NCI-H2227 (cell line): ENCODE measurements around the gene LEAP2.
A peak's percentile ranks its signal among the peaks of the same experiment; 100 is the strongest.

Source experiments
- DNase-seq: peaks from one replicate; lab custom pipeline; 2025; ENCODE audit not compliant: unreplicated experiment; lab: John Stamatoyannopoulos, UW

The LEAP2 gene

DNA sequence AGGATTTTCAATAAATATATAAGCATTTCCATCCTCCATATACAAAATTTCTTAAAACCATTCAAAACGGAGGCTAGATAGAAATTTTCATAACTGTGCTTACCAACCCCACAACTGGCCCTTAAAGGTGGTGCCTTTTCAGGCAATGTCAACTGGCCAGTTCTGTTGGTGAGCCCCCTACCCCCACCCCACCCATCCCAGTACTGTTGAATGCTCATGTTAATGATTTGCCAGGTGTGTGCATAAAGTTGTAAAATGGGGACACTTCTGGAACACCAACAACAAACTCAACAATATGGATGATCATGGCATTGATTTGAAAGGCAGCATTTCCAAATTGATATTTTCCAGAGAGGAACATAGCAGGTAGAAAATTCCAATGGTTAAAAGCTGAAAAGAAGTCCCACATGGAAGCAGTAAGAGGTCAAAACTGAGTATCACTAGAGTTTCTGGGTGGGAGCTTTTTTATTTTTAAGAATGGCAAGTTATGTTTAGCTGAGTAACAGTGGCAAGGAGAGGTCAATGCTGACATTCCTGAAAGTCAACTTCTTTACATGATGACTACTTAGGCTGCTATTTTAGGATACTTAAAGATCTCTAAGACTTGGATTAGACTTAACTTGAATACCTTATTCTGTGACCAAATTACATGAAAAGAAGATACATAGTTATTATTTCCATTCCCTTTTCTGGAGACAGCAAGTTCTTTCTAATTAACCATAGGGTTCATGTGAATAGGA lies 2.7 kb downstream of the LEAP2 start:
- DNase-seq = no peak

- DNase-seq = no peak
These were observed 4.0 kb downstream of the LEAP2 start for GRCh38 chr5:132877466-132877865.

DNA sequence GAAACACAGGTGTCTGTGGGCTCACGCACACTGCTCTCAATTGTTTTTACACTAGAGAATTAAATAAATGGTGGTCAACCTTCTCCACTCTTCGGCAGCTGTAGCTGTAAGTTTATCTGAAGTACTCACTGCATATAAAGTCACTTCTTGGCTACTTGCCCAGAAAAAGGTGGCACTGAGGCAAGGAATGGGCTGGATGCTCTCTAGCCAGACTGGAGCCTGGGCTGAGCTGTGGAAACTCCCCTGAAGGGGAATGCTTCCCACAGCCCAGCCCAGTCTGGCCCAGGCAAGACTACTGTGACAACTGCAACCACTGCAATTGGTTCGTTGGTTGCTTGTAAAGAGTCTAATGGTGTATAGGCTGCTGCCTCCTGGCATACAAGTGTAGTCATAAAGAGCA lies 4.5 kb downstream of the LEAP2 start:
- no peak for DNase-seq

DNA sequence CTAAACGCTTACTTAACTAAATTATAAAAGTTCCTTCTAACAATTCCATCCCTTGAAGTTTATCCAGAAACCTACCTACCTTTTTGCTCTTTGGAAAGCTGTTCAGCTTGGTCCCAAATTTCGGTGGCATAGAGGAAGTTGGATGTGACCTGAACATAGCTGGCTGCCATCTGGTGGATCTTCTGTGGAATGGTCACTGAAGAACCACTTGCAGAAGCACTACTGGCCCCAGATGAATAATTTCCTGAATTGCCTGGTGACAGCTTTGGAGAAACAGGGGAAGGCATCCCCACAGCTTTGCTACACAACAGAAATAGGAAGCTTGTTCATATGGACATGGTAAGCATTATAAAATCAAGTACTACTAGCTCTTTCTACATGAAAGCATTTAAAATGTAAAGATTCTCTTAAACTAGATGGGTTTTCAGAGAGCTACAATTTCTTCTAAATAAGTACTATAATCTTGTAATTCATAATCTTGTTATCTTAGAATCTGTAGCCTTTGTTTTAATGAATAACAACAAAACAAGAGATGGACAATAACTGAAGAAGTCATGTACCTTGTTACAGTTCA lies 9.9 kb downstream of the LEAP2 start:
- DNase-seq = peak; percentile 56

DNA sequence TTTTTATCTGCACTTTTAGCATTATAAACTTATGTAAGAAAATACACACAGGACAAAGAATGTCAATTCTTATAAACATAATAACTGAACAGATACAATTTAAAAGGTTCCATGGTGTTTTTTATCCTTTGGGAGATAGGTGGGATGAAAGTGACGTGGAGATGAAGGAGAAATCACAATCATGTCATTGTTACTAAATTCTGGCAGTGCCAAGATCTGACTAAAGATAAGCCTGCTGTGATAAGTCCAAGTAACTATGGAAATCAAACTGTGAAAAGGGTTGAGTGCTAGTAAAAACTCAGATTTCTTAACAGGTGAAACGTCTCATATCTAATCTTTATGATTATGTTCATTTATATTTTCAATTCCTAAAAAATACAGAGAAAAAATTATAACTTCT lies 11.1 kb downstream of the LEAP2 start:
- no peak for DNase-seq

GRCh38 chr5:132886064-132886823 lies 12.8 kb downstream of the LEAP2 start:
- no peak for DNase-seq

DNA sequence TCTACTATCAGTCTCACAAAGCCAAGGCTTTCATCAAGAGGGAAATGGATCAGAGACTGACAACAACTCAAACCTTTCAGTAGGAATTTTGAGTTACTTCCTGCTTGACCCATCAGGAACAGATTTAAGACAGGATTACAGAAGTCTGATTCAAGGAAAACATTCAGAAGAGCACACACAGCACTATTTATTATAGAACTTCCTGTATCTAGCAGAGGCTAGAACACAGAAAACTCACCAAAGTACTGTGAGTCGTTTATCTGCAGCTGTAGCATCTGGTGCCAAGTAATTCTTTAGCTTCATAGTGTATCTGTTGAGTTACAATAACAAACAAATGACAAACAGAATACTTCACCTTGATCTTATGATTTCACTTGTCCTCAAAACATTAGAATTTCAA lies 13.8 kb downstream of the LEAP2 start:
- DNase-seq = no peak

GRCh38 chr5:132889501-132889900 lies 16.0 kb downstream of the LEAP2 start:
- DNase-seq = no peak

DNA sequence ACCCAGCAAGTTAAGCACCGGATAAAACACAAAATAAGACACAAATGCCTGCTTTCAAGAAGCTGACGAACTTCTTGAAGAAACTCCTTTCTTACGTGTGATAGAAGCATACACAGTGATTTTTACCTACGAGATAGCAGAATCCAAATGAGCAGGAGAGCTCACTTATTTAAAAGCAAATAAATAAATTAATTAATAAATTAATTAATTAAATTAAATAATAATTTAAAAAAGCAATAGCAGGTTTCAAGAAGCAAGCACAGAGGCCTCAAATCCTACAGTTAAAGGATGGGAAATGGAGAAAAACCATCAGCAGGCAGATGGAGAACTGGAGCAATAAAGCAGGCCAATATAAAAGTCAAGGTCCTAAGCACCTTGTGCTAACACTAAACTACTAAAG lies 17.3 kb downstream of the LEAP2 start:
- no peak for DNase-seq

GRCh38 chr5:132895719-132896305 lies 22.3 kb downstream of the LEAP2 start:
- DNase-seq = no peak

DNA sequence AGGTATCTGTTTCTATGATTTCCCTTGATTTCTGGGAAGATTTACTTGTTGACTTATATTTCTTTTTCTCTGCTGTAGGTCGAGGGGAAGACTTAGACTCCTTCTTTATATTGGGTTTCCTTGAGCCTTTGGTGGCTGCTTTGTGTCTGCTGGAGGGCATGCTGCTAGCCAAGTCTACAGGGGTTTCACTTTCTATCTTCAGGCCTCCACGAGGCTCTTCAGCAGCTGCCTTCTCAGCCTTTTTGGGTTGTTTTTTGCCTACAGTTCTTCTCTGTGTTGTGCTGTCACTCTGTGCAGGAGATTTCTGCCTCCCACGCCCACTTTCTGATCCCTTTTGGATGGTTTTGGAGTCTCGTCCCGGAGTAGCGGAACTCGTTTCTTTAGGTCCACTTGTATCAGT lies 23.2 kb downstream of the LEAP2 start:
- no peak for DNase-seq

GRCh38 chr5:132898094-132898493 lies 24.6 kb downstream of the LEAP2 start:
- no peak for DNase-seq

- DNase-seq = no peak
These were observed 27.6 kb downstream of the LEAP2 start for GRCh38 chr5:132901036-132901435.

GRCh38 chr5:132901730-132902129 lies 28.3 kb downstream of the LEAP2 start:
- no peak for DNase-seq

- DNase-seq = no peak
These were observed 32.5 kb downstream of the LEAP2 start for GRCh38 chr5:132905938-132906337.

DNA sequence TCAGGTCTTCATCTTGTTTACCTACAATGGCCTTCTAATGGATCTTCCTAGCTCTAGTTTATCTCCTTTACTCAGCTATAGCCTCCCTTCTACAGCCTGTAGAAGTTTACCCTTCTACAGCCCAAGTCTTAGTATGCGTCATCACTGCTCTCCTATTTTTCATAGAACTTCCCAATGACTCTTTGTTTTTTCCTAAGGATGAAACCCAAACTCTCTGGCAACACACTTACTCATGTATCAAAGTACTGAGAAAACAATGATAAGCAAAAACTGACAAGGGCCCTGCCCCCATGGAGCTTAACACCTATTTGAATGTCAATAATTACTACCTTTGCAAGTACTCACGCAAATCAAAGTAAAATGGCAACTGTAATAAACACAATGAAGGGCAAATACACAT lies 33.7 kb downstream of the LEAP2 start:
- DNase-seq = no peak

DNA sequence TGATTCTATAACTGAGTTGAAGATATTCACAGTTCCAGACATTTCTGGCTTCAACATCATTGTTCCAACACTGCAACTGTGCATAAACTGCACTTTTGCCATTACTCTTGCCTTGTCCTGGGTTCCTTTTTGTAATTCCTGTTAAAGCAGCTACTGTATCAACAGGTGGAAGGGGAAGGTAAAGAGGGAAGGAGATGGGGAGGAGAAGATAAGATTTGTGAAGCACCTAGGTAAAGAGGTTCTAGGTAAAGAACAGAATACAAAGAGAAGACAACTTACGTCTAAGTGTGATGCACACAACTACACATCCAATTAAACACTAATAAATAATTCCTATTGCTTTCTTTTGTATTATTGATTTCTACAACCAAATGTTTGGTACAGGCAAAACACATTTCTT lies 36.2 kb downstream of the LEAP2 start:
- no peak for DNase-seq

GRCh38 chr5:132915681-132916080 lies 42.2 kb downstream of the LEAP2 start:
- DNase-seq = no peak

- no peak for DNase-seq
These were observed 42.6 kb downstream of the LEAP2 start for GRCh38 chr5:132916086-132916485.
